HT1080 (cell line): Measurements from ENCODE around the gene MYO1D. TPM values are rescaled to one million over a fixed set of nuclear protein-coding genes. Genes with fewer than 3 reads are reported as not detected.
A peak's percentile ranks its signal among the peaks of the same experiment; 100 is the strongest.

Experiments used
- DNase-seq: peaks from one replicate; pipeline ENCODE4 v3.0.0-alpha.2; 2015; ENCODE audit warnings: low read depth
- total RNA-seq: library from RNA; depleted of rRNA; stranded (reverse); fragments of >200 nt; shearing (Covaris generic); gene quantifications from 2 replicates; pipeline ENCODE4 v1.2.3, GENCODE V29; 2014

The MYO1D gene
- total RNA-seq, 1 experiment from 2014 or later: 4.5 TPM

- no peak for DNase-seq
Observed at GRCh38 chr17:32820440-32820839, 56.5 kb downstream of the MYO1D start.

GRCh38 chr17:32819787-32820186 lies 57.1 kb downstream of the MYO1D start:
- no peak for DNase-seq

GRCh38 chr17:32819035-32819434 lies 57.9 kb downstream of the MYO1D start:
- no peak for DNase-seq

- no peak for DNase-seq
Observed at GRCh38 chr17:32815460-32815859, 61.5 kb downstream of the MYO1D start.

GRCh38 chr17:32814836-32815235 lies 62.1 kb downstream of the MYO1D start:
- no peak for DNase-seq

GRCh38 chr17:32813021-32813420 lies 63.9 kb downstream of the MYO1D start:
- peak; percentile 3 for DNase-seq

GRCh38 chr17:32810690-32811089 lies 66.2 kb downstream of the MYO1D start:
- DNase-seq: no peak

- no peak for DNase-seq
Observed at GRCh38 chr17:32807577-32807976, 69.3 kb downstream of the MYO1D start.

GRCh38 chr17:32806646-32807045 lies 70.3 kb downstream of the MYO1D start:
- no peak for DNase-seq

GRCh38 chr17:32805029-32805976 lies 71.6 kb downstream of the MYO1D start:
- DNase-seq: no peak

GRCh38 chr17:32803544-32803943 lies 73.4 kb downstream of the MYO1D start:
- DNase-seq: no peak

GRCh38 chr17:32802306-32802705 lies 74.6 kb downstream of the MYO1D start:
- DNase-seq: no peak

- no peak for DNase-seq
Observed at GRCh38 chr17:32801641-32802040, 75.3 kb downstream of the MYO1D start.

- DNase-seq: no peak
Observed at GRCh38 chr17:32801193-32801592, 75.7 kb downstream of the MYO1D start.

- DNase-seq: no peak
Observed at GRCh38 chr17:32798938-32799337, 78.0 kb downstream of the MYO1D start.

- no peak for DNase-seq
Observed at GRCh38 chr17:32795339-32795979, 81.5 kb downstream of the MYO1D start.

GRCh38 chr17:32794533-32795246 lies 82.2 kb downstream of the MYO1D start:
- DNase-seq: no peak

- no peak for DNase-seq
Observed at GRCh38 chr17:32793841-32794240, 83.1 kb downstream of the MYO1D start.

GRCh38 chr17:32792207-32792606 lies 84.7 kb downstream of the MYO1D start:
- no peak for DNase-seq

- DNase-seq: no peak
Observed at GRCh38 chr17:32786169-32786568, 90.8 kb downstream of the MYO1D start.

- DNase-seq: no peak
Observed at GRCh38 chr17:32784113-32784512, 92.8 kb downstream of the MYO1D start.

GRCh38 chr17:32783602-32784001 lies 93.3 kb downstream of the MYO1D start:
- peak; percentile 51 for DNase-seq
